WTC11 (cell line): Measurements from ENCODE around the gene HAND2. TPM values are rescaled to one million over a fixed set of nuclear protein-coding genes. Genes with fewer than 3 reads are reported as not detected.

Experiments used
- ATAC-seq: fragments of 200-7000 bp; cut with Tn5 transposase; 2 replicates; pipeline ENCODE4 v1.10.0; 2021; ENCODE audit warnings: mild to moderate bottlenecking, moderate library complexity
- CTCF ChIA-PET: fragments of 300-600 bp; sonication (Branson Sonifier 250); formaldehyde crosslinking; loops from one replicate; lab custom pipeline; 2021; ENCODE audit warnings: antibody characterized with exemption; lab: Charles Lee
- POLR2A ChIA-PET: fragments of 350-600 bp; sonication (Branson Sonifier 250); formaldehyde crosslinking; loops from one replicate; lab custom pipeline; 2021; ENCODE audit warnings: antibody characterized with exemption; lab: Charles Lee
- DNase-seq: peaks from one replicate; pipeline ENCODE4 v3.0.0; 2021; ENCODE audit warnings: low spot score
- H3K27ac Mint-ChIP-seq: 2 replicates; pipeline ENCODE4 v1.8.0; 2021; ENCODE audit warnings: mixed read lengths
- H3K27me3 Mint-ChIP-seq: 2 replicates; pipeline ENCODE4 v1.8.0; 2021; ENCODE audit warnings: low read depth, mild to moderate bottlenecking, moderate library complexity, mixed read lengths
- H3K36me3 Mint-ChIP-seq: 2 replicates; pipeline ENCODE4 v1.8.0; 2021; ENCODE audit warnings: mixed read lengths
- H3K4me1 Mint-ChIP-seq: 2 replicates; pipeline ENCODE4 v1.8.0; 2022; ENCODE audit warnings: mixed read lengths
- H3K4me3 Mint-ChIP-seq: 2 replicates; pipeline ENCODE4 v1.8.0; 2021; ENCODE audit warnings: mild to moderate bottlenecking, moderate library complexity, mixed read lengths
- H3K9me3 Mint-ChIP-seq: 2 replicates; pipeline ENCODE4 v1.8.0; 2021; ENCODE audit warnings: mixed read lengths
- ATF6 ChIP-seq: sonication (generic); formaldehyde crosslinking; IDR thresholded peaks from 2 replicates; pipeline ENCODE4 v1.8.1; 2023; ENCODE audit warnings: mild to moderate bottlenecking, missing genetic modification reagents
- CREM ChIP-seq: sonication (generic); formaldehyde crosslinking; IDR thresholded peaks from 2 replicates; pipeline ENCODE4 v1.8.1; 2022; ENCODE audit warnings: mild to moderate bottlenecking, missing genetic modification reagents, moderate library complexity
- E2F4 ChIP-seq: sonication (generic); formaldehyde crosslinking; IDR thresholded peaks from 2 replicates; pipeline ENCODE4 v1.8.1; 2022; ENCODE audit warnings: low read depth, mild to moderate bottlenecking, moderate library complexity, missing genetic modification reagents, borderline replicate concordance
- ELF4 ChIP-seq: sonication (generic); formaldehyde crosslinking; IDR thresholded peaks from 2 replicates; pipeline ENCODE4 v1.8.1; 2022; ENCODE audit warnings: low read depth, mild to moderate bottlenecking, moderate library complexity, missing genetic modification reagents
- ETV6 ChIP-seq: sonication (generic); formaldehyde crosslinking; IDR thresholded peaks from 2 replicates; pipeline ENCODE4 v1.8.1; 2022; ENCODE audit warnings: mild to moderate bottlenecking, missing genetic modification reagents
- FOXJ3 ChIP-seq: sonication (generic); formaldehyde crosslinking; IDR thresholded peaks from 2 replicates; pipeline ENCODE4 v1.9.0; 2021; ENCODE audit warnings: missing genetic modification reagents, mild to moderate bottlenecking, borderline replicate concordance
- FOXP1 ChIP-seq: sonication (generic); formaldehyde crosslinking; IDR thresholded peaks from 2 replicates; pipeline ENCODE4 v1.8.0; 2022; ENCODE audit warnings: missing genetic modification reagents, mild to moderate bottlenecking, moderate library complexity, borderline replicate concordance
- GTF2I ChIP-seq: fragments of 250-450 bp; sonication (Bioruptor Pico); conservative IDR thresholded peaks from 2 replicates; pipeline ENCODE4 v1.4.0; 2021; ENCODE audit warnings: mild to moderate bottlenecking
- MAX ChIP-seq: sonication (generic); formaldehyde crosslinking; IDR thresholded peaks from 2 replicates; pipeline ENCODE4 v1.8.0; 2022; ENCODE audit warnings: mild to moderate bottlenecking, missing genetic modification reagents
- MYBL2 ChIP-seq: sonication (generic); formaldehyde crosslinking; IDR thresholded peaks from 2 replicates; pipeline ENCODE4 v1.8.1; 2023; ENCODE audit warnings: mild to moderate bottlenecking, moderate library complexity, missing genetic modification reagents
- NR2C2 ChIP-seq: sonication (generic); formaldehyde crosslinking; IDR thresholded peaks from 2 replicates; pipeline ENCODE4 v1.8.0; 2022; ENCODE audit warnings: mild to moderate bottlenecking, missing genetic modification reagents
- OVOL2 ChIP-seq: fragments of 250-450 bp; sonication (Bioruptor Pico); IDR thresholded peaks from 2 replicates; pipeline ENCODE4 v1.9.0; 2021; ENCODE audit warnings: mild to moderate bottlenecking, borderline replicate concordance
- SMAD3 ChIP-seq: sonication (generic); formaldehyde crosslinking; IDR thresholded peaks from 2 replicates; pipeline ENCODE4 v1.8.0; 2022; ENCODE audit warnings: missing genetic modification reagents, mild to moderate bottlenecking, borderline replicate concordance
- ZNF121 ChIP-seq: sonication (generic); formaldehyde crosslinking; IDR thresholded peaks from 2 replicates; pipeline ENCODE4 v1.8.0; 2023; ENCODE audit warnings: missing genetic modification reagents
- ZNF219 ChIP-seq: sonication (generic); formaldehyde crosslinking; IDR thresholded peaks from 2 replicates; pipeline ENCODE4 v1.8.0; 2023; ENCODE audit warnings: missing genetic modification reagents, mild to moderate bottlenecking, borderline replicate concordance
- ZNF317 ChIP-seq: sonication (generic); formaldehyde crosslinking; IDR thresholded peaks from 2 replicates; pipeline ENCODE4 v1.8.1; 2023; ENCODE audit warnings: low read depth, mild to moderate bottlenecking, moderate library complexity, missing genetic modification reagents, borderline replicate concordance
- total RNA-seq: library from RNA; stranded (reverse); gene quantifications from 3 replicates; pipeline ENCODE4 v1.2.3, GENCODE V29; 2021
- TF ChIP-seq, protein P1 (sequence below): sonication (generic); formaldehyde crosslinking; IDR thresholded peaks from 2 replicates; pipeline ENCODE4 v1.8.1; 2023; ENCODE audit warnings: mild to moderate bottlenecking, missing genetic modification reagents, borderline replicate concordance

HAND2 gene
- total RNA-seq, 1 experiment from 2014 or later = 0.13 TPM

- Mint-ChIP-seq H3K4me1 (peaks cover 42% of the 10 kb centered on the region), H3K27ac (no peak overlapping the region), H3K9me3 (no peaks in the 10 kb centered on the region), H3K4me3 (no peak overlapping the region), H3K36me3 (no peaks in the 10 kb centered on the region), H3K27me3 (peaks cover 48% of the 10 kb centered on the region)
- ATAC-seq = peak; percentile 24
- POLR2A ChIA-PET = interaction anchor here (0.6 kb wide), 1 partner anchor 845 kb away, joined by 5 read pairs; no protein-coding TSS in a partner anchor
- DNase-seq = no peak
- TF ChIP-seq ZNF219 (CRISPR knock-in tag) (no peak), ELF4 (CRISPR knock-in tag) (no peak)
- CTCF ChIA-PET = interaction anchor here (1.0 to 1.9 kb wide), 2 partner anchors 18 to 71 kb away, joined by 3 to 6 read pairs; no protein-coding TSS in a partner anchor
These were observed 39.1 kb downstream of the HAND2 start for GRCh38 chr4:173490817-173491528.

GRCh38 chr4:173490256-173490655, 39.8 kb downstream of the HAND2 start:
- TF ChIP-seq ZNF121 (CRISPR knock-in tag) = no peak
- no peak for TF ChIP-seq NR2C2
- TF ChIP-seq SMAD3 = no peak
- TF ChIP-seq ZNF317 (CRISPR knock-in tag) = no peak
- TF ChIP-seq, all 79 proteins: peak for 0
- Mint-ChIP-seq H3K4me3 (no peak overlapping the region), H3K27ac (no peak overlapping the region), H3K4me1 (peaks cover 42% of the 10 kb centered on the region), H3K27me3 (peaks cover 40% of the 10 kb centered on the region), H3K36me3 (no peaks in the 10 kb centered on the region), H3K9me3 (no peaks in the 10 kb centered on the region)
- no peak for DNase-seq
- ChIA-PET POLR2A (interaction anchor here (0.6 kb wide), 2 partner anchors 120 to 846 kb away, joined by 3 to 5 read pairs; partner anchors contain the start of gene SAP30), CTCF (interaction anchor here (1.0 to 1.9 kb wide), 2 partner anchors 18 to 70 kb away, joined by 3 to 6 read pairs; no protein-coding TSS in a partner anchor)
- no peak for ATAC-seq

GRCh38 chr4:173489514-173489913, 40.5 kb downstream of the HAND2 start:
- no peak for ATAC-seq
- no peaks in the 10 kb centered on the region for H3K9me3 Mint-ChIP-seq
- H3K4me1 Mint-ChIP-seq = peaks cover 40% of the 10 kb centered on the region
- no peak overlapping the region; the same call in 1 of the 2 replicates for H3K4me3 Mint-ChIP-seq
- H3K36me3 Mint-ChIP-seq = no peaks in the 10 kb centered on the region
- DNase-seq = no peak
- ChIA-PET POLR2A (no interaction called here), CTCF (no interaction called here)
- H3K27me3 Mint-ChIP-seq = peaks cover 33% of the 10 kb centered on the region
- no peak overlapping the region for H3K27ac Mint-ChIP-seq
- TF ChIP-seq FOXJ3 (CRISPR knock-in tag) = no peak
- TF ChIP-seq MAX (CRISPR knock-in tag) = no peak
- no peak for TF ChIP-seq ZNF317 (CRISPR knock-in tag)
- no peak for TF ChIP-seq OVOL2 (CRISPR knock-in tag)
- no peak for TF ChIP-seq ATF6 (CRISPR knock-in tag)
- no peak for TF ChIP-seq ETV6 (CRISPR knock-in tag)
- TF ChIP-seq ZNF121 (CRISPR knock-in tag) = no peak
- no peak for TF ChIP-seq E2F4
- TF ChIP-seq ZNF219 (CRISPR knock-in tag) = no peak
- TF ChIP-seq, protein P1, sequence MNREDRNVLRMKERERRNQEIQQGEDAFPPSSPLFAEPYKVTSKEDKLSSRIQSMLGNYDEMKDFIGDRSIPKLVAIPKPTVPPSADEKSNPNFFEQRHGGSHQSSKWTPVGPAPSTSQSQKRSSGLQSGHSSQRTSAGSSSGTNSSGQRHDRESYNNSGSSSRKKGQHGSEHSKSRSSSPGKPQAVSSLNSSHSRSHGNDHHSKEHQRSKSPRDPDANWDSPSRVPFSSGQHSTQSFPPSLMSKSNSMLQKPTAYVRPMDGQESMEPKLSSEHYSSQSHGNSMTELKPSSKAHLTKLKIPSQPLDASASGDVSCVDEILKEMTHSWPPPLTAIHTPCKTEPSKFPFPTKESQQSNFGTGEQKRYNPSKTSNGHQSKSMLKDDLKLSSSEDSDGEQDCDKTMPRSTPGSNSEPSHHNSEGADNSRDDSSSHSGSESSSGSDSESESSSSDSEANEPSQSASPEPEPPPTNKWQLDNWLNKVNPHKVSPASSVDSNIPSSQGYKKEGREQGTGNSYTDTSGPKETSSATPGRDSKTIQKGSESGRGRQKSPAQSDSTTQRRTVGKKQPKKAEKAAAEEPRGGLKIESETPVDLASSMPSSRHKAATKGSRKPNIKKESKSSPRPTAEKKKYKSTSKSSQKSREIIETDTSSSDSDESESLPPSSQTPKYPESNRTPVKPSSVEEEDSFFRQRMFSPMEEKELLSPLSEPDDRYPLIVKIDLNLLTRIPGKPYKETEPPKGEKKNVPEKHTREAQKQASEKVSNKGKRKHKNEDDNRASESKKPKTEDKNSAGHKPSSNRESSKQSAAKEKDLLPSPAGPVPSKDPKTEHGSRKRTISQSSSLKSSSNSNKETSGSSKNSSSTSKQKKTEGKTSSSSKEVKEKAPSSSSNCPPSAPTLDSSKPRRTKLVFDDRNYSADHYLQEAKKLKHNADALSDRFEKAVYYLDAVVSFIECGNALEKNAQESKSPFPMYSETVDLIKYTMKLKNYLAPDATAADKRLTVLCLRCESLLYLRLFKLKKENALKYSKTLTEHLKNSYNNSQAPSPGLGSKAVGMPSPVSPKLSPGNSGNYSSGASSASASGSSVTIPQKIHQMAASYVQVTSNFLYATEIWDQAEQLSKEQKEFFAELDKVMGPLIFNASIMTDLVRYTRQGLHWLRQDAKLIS (CRISPR knock-in tag) = no peak
- TF ChIP-seq GTF2I (CRISPR knock-in tag) = no peak
- TF ChIP-seq CREM (CRISPR knock-in tag) = no peak
- TF ChIP-seq FOXP1 (CRISPR knock-in tag) = no peak
- TF ChIP-seq MYBL2 (CRISPR knock-in tag) = no peak
